Urinary bladder (tissue), 4 donors: ENCODE data around the gene MIEN1. TPM values are rescaled to one million over a fixed set of nuclear protein-coding genes. Genes with fewer than 3 reads are reported as not detected.
"Not testable (repeated sequence)": the region's sequence is repeated elsewhere in the genome, so short reads cannot be mapped to it uniquely, and the experiment has no call there.

ENCODE experiments used
- DNase-seq: peaks from one replicate; pipeline ENCODE4 v3.0.0-alpha.2; 2015; ENCODE audit errors: extremely low spot score
- H3K27ac ChIP-seq: one replicate; pipeline ENCODE4 v1.5.1; 2013; ENCODE audit warnings: low read depth, mild to moderate bottlenecking, moderate library complexity
- H3K36me3 ChIP-seq: one replicate; pipeline ENCODE4 v1.6.1; 2013; ENCODE audit warnings: mild to moderate bottlenecking, moderate library complexity; ENCODE audit not compliant: insufficient read depth
- H3K4me1 ChIP-seq: one replicate; pipeline ENCODE4 v1.6.1; 2013; ENCODE audit warnings: mild to moderate bottlenecking, moderate library complexity; ENCODE audit not compliant: insufficient read depth
- H3K4me3 ChIP-seq: one replicate; pipeline ENCODE4 v1.5.1; 2013; ENCODE audit warnings: low read depth, low read length
- WGBS: extraction: QIAGEN DNeasy Blood & Tissue Kit; methylation state at CpG from one replicate; pipeline ENCODE4 v1.1.7; 2013; 5-methylcytosine and 5-hydroxymethylcytosine counted together
- polyA plus RNA-seq: library from polyadenylated mRNA; stranded (reverse); fragments of 200-250 nt; gene quantifications from one replicate; pipeline ENCODE4 v1.2.3, GENCODE V29; 2013
- total RNA-seq: library from RNA; depleted of rRNA; stranded (reverse); fragments of >200 nt; gene quantifications from one replicate; pipeline ENCODE4 v1.2.3, GENCODE V29; 2014
- donor health status: healthy with polysubstance abuse.
- donor health status: healthy.

Gene MIEN1
- total and polyA plus RNA-seq, 2 donors, result 7.9 to 60.5 TPM

DNA sequence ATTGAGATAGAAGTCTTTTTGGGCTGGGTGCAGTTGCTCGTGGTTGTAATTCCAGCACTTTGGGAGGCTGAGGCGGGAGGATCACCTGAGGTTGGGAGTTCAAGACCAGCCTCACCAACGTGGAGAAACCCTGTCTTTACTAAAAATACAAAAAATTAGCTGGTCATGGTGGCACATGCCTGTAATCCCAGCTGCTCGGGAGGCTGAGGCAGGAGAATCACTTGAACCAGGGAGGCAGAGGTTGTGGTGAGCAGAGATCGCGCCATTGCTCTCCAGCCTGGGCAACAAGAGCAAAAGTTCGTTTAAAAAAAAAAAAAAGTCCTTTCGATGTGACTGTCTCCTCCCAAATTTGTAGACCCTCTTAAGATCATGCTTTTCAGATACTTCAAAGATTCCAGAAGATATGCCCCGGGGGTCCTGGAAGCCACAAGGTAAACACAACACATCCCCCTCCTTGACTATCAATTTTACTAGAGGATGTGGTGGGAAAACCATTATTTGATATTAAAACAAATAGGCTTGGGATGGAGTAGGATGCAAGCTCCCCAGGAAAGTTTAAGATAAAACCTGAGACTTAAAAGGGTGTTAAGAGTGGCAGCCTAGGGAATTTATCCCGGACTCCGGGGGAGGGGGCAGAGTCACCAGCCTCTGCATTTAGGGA lies 31.0 kb downstream of the MIEN1 start:
- H3K4me3 ChIP-seq, result peak overlapping the region; percentile 88
- not testable (repeated sequence) for DNase-seq, H3K36me3 ChIP-seq, H3K27ac ChIP-seq, H3K4me1 ChIP-seq
- 48% methylated on average over 11 of the region's 11 CpGs for WGBS

DNA sequence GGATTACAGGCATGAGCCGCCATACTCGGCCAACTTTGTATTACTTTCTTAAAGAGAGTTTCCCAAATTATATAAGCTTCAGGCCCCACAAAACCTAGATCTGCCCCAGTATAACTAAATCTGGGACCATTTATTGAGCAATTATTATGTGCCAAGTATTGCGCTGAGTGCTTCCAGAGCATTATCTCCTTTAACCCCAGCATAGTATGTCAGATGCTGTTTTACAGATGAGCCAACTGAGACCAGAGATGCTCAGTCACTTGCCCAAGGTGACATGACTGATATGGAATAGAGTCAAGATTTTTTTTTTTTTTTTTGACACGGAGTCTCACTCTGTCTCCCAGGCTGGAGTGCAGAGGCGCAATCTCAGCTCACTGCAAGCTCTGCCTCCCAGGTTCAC lies 32.4 kb downstream of the MIEN1 start:
- WGBS, result 94% methylated on average over 5 of the region's 5 CpGs
- H3K36me3 ChIP-seq, result no peaks in the 10 kb centered on the region
- no peak overlapping the region for H3K27ac ChIP-seq
- no peak for DNase-seq
- no peak overlapping the region for H3K4me3 ChIP-seq
- H3K4me1 ChIP-seq, result no peaks in the 10 kb centered on the region

GRCh38 chr17:39696731-39697130 lies 33.6 kb downstream of the MIEN1 start:
- DNase-seq, result no peak
- 88% methylated on average over 6 of the region's 6 CpGs for WGBS
- Histone ChIP-seq H3K4me3 (no peak overlapping the region), H3K27ac (no peak overlapping the region), H3K4me1 (no peaks in the 10 kb centered on the region), H3K36me3 (no peaks in the 10 kb centered on the region)

- 87% methylated on average over 2 of the region's 2 CpGs for WGBS
- DNase-seq, result no peak
- Histone ChIP-seq H3K36me3 (no peaks in the 10 kb centered on the region), H3K27ac (no peak overlapping the region), H3K4me3 (no peak overlapping the region), H3K4me1 (no peaks in the 10 kb centered on the region)
Observed at GRCh38 chr17:39695089-39695474, 35.2 kb downstream of the MIEN1 start.

- no peak overlapping the region for H3K27ac ChIP-seq
- no peaks in the 10 kb centered on the region for H3K36me3 ChIP-seq
- no peak for DNase-seq
- 85% methylated on average over 5 of the region's 5 CpGs for WGBS
- H3K4me3 ChIP-seq, result no peak overlapping the region
- no peaks in the 10 kb centered on the region for H3K4me1 ChIP-seq
Observed at GRCh38 chr17:39694593-39694992, 35.7 kb downstream of the MIEN1 start.

GRCh38 chr17:39688945-39689344 lies 41.4 kb downstream of the MIEN1 start:
- Histone ChIP-seq H3K4me3 (no peak overlapping the region), H3K36me3 (no peaks in the 10 kb centered on the region), H3K27ac (no peak overlapping the region), H3K4me1 (peaks cover 3% of the 10 kb centered on the region)
- 38% methylated on average over 3 of the region's 3 CpGs for WGBS
- DNase-seq, result no peak

GRCh38 chr17:39688475-39688835 lies 41.9 kb downstream of the MIEN1 start:
- Histone ChIP-seq H3K36me3 (no peaks in the 10 kb centered on the region), H3K27ac (peak overlapping the region; percentile 57), H3K4me3 (peak overlapping the region; percentile 59), H3K4me1 (peaks cover 3% of the 10 kb centered on the region)
- DNase-seq, result no peak
- 12% methylated on average over 6 of the region's 6 CpGs for WGBS

GRCh38 chr17:39687546-39688474 lies 42.5 kb downstream of the MIEN1 start, which contains the start of gene PGAP3:
Gene PGAP3, minus strand, starts transcription at chr17:39688057. Its CDS starts 43 bp downstream, at chr17:39688014.
- H3K4me3 ChIP-seq, result peak within 1 kb of the TSS; percentile 59
- peak; percentile 78 for DNase-seq
- 4% methylated on average over 45 of the region's 45 CpGs for WGBS
- no peaks in the 10 kb centered on the region for H3K36me3 ChIP-seq
- peak within 1 kb of the TSS; percentile 90 for H3K27ac ChIP-seq
- peaks cover 3% of the 10 kb centered on the region for H3K4me1 ChIP-seq

- WGBS, result 56% methylated on average over 6 of the region's 6 CpGs
- H3K4me1 ChIP-seq, result peaks cover 3% of the 10 kb centered on the region
- H3K4me3 ChIP-seq, result peak overlapping the region; percentile 59
- H3K27ac ChIP-seq, result no peak overlapping the region
- no peak for DNase-seq
- no peaks in the 10 kb centered on the region for H3K36me3 ChIP-seq
Observed at GRCh38 chr17:39687101-39687545, 43.2 kb downstream of the MIEN1 start.

DNA sequence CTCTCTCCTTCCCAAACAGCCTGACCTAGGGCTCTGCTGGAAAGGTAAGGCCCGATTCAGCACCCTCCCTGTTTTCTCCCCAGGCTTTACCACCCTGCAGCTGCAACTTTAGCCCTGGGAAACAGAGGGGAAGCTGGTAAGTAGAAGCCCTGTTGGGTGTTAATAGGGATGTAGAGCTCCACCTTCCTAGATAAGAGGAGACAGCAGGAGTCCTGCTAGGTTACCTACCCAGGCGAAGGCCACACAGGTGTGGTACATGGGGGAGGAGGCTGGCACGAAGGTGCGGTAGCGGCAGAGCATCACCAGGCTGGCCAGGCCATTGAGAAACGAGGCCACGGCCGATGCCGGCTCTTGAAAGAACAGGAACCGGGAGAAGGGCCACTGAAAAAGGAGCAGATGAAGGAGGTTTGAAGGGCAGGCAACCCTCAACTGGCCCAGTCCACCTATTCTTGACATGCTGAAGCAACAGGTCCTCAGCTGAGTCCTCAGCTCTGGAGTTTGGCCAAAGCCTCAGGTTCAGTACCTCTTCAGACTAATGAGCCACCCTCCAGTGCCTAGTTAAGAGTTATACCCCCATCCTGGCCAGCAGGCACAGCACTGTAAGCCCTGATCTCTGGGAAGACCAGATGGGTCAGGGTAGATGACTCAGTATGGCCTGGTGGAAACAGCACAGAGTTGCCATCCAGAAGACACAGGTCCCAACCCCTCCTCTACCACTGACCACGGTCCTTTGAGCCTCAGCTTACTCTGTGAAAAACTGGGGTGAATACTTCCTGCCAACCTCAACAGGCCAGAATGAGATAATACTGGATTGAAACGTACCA lies 45.8 kb downstream of the MIEN1 start:
- Histone ChIP-seq H3K36me3 (no peaks in the 10 kb centered on the region), H3K4me1 (peaks cover 3% of the 10 kb centered on the region), H3K4me3 (no peak overlapping the region), H3K27ac (no peak overlapping the region)
- WGBS, result 94% methylated on average over 12 of the region's 12 CpGs
- DNase-seq, result no peak

DNA sequence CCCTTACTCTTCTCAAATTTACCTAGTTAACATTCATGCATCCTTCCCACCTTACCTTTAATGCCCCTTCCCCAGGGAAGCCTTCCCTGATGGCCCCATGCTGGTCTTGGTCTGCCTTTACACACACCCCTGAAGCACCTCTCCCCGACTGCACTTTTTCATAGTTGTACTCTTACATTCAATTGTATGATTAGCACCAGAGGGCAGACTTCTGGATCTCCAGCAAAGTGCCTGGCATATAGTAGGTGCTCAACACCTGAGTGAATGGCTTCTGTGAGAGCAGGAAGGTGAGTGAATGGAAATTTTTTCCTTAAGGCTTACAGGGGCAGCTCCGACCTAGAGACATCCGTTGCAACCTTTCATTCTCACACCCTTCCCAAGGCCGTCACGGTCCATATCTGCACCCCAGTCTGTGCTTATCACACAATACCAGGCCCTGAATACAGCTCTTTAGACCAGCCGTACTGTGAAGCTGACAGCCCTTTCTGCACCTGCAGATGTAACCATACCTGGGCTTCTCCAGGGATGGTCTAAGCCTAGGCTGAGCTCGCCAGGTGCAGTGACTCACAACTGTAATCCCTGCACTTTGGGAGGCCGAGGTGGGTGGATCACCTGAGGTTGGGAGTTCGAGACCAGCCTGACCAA lies 46.9 kb downstream of the MIEN1 start:
- no peak for DNase-seq
- H3K4me1 ChIP-seq, result peaks cover under 1% of the 10 kb centered on the region
- H3K4me3 ChIP-seq, result no peak overlapping the region
- no peak overlapping the region for H3K27ac ChIP-seq
- WGBS, result 90% methylated on average over 9 of the region's 9 CpGs
- no peaks in the 10 kb centered on the region for H3K36me3 ChIP-seq

DNA sequence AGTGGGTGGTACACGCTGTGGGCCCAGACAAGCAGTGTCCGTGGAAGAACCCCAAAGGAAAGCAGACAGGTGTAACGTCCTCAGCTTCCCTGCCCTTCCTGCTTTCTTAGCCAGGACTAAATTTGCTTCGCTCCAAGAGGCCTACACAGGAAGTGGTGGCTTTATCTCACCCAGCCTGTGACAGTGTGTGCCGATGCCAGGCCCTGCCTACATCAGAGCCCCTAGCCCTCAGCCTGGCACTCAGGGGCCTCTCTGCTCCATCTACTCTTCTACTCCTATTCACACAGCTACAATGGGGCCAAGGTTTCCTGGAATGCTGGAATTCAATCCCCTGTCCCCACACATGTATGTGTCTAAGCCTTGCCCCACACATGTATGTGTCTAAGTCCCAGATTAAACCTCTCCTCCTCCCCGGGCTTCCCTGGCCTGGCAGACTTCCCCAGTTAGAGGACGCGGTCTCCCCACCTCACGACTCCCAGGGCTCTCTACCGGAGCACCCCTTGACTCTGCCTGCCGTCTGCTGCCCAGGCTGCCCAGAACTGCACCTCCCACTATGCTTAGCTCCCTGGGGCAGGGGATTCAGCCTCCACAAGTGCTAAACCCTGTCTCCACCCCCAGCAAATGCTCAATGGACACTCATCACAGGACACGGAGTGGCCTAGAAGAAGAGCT lies 50.7 kb downstream of the MIEN1 start:
- no peak for DNase-seq
- Histone ChIP-seq H3K36me3 (no peaks in the 10 kb centered on the region), H3K27ac (no peak overlapping the region), H3K4me3 (no peak overlapping the region), H3K4me1 (no peaks in the 10 kb centered on the region)
- 84% methylated on average over 12 of the region's 12 CpGs for WGBS
